ENCODE results near the gene IPO13. TPM values are rescaled to one million over a fixed set of nuclear protein-coding genes. Genes with fewer than 3 reads are reported as not detected.

IPO13 gene, protein sequence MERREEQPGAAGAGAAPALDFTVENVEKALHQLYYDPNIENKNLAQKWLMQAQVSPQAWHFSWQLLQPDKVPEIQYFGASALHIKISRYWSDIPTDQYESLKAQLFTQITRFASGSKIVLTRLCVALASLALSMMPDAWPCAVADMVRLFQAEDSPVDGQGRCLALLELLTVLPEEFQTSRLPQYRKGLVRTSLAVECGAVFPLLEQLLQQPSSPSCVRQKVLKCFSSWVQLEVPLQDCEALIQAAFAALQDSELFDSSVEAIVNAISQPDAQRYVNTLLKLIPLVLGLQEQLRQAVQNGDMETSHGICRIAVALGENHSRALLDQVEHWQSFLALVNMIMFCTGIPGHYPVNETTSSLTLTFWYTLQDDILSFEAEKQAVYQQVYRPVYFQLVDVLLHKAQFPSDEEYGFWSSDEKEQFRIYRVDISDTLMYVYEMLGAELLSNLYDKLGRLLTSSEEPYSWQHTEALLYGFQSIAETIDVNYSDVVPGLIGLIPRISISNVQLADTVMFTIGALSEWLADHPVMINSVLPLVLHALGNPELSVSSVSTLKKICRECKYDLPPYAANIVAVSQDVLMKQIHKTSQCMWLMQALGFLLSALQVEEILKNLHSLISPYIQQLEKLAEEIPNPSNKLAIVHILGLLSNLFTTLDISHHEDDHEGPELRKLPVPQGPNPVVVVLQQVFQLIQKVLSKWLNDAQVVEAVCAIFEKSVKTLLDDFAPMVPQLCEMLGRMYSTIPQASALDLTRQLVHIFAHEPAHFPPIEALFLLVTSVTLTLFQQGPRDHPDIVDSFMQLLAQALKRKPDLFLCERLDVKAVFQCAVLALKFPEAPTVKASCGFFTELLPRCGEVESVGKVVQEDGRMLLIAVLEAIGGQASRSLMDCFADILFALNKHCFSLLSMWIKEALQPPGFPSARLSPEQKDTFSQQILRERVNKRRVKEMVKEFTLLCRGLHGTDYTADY
- 10 to 100 TPM; 22.2 to 34.3 TPM for total RNA-seq

DNA sequence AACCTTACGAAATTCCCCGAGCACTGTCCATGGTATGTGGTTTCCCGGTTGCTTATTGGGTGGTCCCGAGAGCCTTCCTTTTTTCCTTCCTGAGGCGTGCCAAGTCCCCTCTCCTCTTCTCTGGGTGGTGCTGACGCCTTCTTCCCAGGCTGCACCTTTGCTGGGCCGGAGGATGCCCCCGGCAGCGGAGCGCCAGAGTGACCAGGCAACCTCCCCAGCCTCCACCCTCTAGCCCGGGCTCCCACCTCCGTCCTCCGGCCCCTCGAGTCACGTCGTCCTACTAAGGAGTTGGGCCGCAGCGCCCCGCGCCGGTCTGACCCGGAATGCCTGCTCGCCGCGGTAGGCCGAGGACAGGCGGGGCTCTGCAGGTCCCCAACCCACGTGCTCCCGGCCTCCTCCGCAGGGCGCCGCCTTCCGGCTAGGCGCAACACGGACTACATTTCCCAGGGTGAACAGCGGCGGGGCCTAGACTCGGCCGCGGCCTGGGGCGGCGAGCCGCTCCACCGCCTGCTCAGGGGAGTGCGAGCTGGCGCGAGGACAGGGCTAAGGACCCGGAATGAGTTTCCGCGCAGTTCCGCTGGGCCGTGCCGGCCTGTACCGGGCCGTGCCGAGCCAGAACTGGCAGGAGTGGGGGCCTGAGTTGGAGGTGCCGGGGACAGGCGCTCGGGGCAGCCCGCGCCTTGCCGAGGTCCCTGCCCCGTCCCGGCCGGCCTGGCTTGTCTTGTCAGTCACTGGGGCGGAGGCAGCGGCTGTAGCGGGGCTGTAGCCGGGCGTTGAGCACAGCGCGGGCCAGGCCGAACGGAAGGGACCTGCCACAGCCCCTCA is at the start of gene IPO13:
IPO13 (plus strand) TSS at position 715 of the 825 bp plus-strand sequence. CDS start 651 bp downstream, outside the sequence.
- peak within 1 kb of the TSS; percentile 93 to 98 for H3K27ac ChIP-seq
- peak; percentile 94 for ATAC-seq (ENCODE audit: insufficient number of reproducible peaks, low FRiP score, low read depth)

DNA sequence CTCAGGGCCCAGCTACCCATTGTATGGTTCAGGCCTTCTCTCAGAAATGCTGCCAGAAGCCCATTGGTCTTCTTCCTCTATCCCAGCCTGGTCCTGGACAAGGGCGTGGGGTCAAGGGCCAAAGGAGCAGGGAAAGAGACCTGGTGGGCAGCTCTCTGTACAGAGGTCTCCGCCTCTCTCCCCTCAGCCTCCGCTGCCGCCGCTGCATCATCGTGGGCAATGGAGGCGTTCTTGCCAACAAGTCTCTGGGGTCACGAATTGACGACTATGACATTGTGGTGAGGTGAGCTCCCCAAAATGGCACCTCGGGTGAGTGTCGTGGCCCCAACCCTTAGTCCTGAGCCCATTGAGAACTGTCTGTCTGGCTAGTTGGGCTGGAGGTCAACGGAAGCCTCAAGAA is 47.8 kb upstream of the IPO13 start:
- H3K27ac ChIP-seq, result no peak overlapping the region
- DNase-seq (ENCODE audit: low spot score) (no peak), ATAC-seq (ENCODE audit: insufficient number of reproducible peaks, low FRiP score, low read depth) (no peak)
- H3K27me3 ChIP-seq (replicated peaks; ENCODE audit: insufficient read depth), result no peaks in the 10 kb centered on the region
- TF ChIP-seq, protein P1, sequence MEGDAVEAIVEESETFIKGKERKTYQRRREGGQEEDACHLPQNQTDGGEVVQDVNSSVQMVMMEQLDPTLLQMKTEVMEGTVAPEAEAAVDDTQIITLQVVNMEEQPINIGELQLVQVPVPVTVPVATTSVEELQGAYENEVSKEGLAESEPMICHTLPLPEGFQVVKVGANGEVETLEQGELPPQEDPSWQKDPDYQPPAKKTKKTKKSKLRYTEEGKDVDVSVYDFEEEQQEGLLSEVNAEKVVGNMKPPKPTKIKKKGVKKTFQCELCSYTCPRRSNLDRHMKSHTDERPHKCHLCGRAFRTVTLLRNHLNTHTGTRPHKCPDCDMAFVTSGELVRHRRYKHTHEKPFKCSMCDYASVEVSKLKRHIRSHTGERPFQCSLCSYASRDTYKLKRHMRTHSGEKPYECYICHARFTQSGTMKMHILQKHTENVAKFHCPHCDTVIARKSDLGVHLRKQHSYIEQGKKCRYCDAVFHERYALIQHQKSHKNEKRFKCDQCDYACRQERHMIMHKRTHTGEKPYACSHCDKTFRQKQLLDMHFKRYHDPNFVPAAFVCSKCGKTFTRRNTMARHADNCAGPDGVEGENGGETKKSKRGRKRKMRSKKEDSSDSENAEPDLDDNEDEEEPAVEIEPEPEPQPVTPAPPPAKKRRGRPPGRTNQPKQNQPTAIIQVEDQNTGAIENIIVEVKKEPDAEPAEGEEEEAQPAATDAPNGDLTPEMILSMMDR (IDR thresholded peaks at IDR 0.05), result no peak
- no peak overlapping the region for H3K4me3 ChIP-seq
- no peaks in the 10 kb centered on the region for H3K4me1 ChIP-seq (ENCODE audit: control insufficient read depth in 1 of 2, low read depth in 2 of 2)
- H3K36me3 ChIP-seq, result peaks cover 24% of the 10 kb centered on the region
- H3K9me3 ChIP-seq, result no peaks in the 10 kb centered on the region

More for the DNA sequence above, at the start of gene IPO13:
- Histone ChIP-seq H3K4me1 (ENCODE audit: control insufficient read depth in 1 of 2, low read depth in 2 of 2) (peaks cover 21 to 39% of the 10 kb centered on the region in 2 donors), H3K4me3 (peak within 1 kb of the TSS; percentile 89), H3K9me3 (no peaks in the 10 kb centered on the region), H3K27me3 (replicated peaks; ENCODE audit: insufficient read depth) (no peaks in the 10 kb centered on the region), H3K36me3 (peaks cover 7% of the 10 kb centered on the region)
- peak; percentile 78 for DNase-seq (ENCODE audit: low spot score)
- TF ChIP-seq, protein P1 (IDR thresholded peaks at IDR 0.05), result peak; percentile 70

DNA sequence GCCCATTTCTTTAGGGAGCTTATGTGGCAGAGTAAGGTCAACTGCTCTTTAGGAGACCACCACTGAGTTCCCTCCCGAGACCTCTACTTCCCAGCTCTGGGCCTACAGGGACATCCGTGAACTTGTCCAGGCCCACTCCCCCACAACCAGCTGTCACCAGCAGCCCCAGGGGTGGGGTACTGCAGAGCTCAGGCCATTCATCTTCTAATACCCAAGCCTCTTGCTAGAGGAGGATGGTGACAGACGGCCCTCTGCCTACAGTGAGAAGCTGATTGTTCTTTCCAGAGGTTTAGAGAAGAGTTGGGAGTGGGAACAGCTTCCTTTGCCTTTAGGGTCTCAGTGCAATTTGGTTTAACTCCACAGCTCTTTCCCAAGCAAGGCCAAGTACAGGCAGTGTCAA is 46.4 kb upstream of the IPO13 start:
- Histone ChIP-seq H3K4me3 (no peak overlapping the region), H3K27ac (no peak overlapping the region), H3K27me3 (replicated peaks; ENCODE audit: insufficient read depth) (no peaks in the 10 kb centered on the region), H3K9me3 (no peaks in the 10 kb centered on the region), H3K4me1 (ENCODE audit: control insufficient read depth in 1 of 2, low read depth in 2 of 2) (no peaks in the 10 kb centered on the region), H3K36me3 (peaks cover 16% of the 10 kb centered on the region)
- no peak for ATAC-seq (ENCODE audit: insufficient number of reproducible peaks, low FRiP score, low read depth)
- DNase-seq (ENCODE audit: low spot score), result no peak
- TF ChIP-seq, protein P1 (IDR thresholded peaks at IDR 0.05), result no peak

DNA sequence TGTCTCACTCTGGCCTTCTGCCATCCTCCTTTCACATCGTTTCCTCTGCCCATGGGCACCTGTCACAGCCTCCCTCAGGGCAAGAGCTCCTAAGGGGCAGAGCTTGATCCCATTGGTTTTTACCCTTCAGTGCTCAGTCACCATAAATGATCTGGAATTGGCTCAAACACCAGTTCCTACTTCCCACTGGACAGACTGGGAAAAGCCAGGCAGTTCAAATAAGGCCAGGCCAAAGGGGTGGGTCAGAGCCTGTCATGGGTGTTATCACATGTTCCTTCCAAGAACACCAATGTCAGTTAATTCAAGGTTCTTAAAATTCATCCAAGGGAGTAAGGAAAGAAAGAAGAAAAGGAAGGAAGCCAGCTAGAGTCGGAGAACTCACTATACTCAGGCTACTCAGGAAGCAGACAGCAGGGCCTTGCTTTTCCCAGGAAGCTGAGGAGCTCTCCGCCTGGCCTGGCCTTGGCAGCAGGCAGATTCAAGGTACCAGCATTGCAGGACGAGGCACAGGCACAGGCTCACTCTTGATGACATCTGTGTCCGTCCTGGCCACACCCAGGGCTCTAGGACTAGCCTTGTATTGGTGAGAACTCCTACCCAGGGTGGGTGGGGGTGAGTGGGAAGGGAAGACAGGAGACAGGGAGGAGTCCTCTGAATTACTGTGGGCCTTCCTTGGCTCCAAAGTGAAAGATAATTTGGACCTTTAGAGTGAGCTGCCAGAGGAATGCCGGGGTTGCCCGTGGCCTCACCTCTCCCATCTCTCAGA is 45.4 kb upstream of the IPO13 start:
- Histone ChIP-seq H3K4me3 (no peak overlapping the region), H3K27ac (no peak overlapping the region), H3K36me3 (peaks cover 16% of the 10 kb centered on the region), H3K9me3 (no peaks in the 10 kb centered on the region), H3K27me3 (replicated peaks; ENCODE audit: insufficient read depth) (no peaks in the 10 kb centered on the region), H3K4me1 (ENCODE audit: control insufficient read depth in 1 of 2, low read depth in 2 of 2) (no peaks in the 10 kb centered on the region)
- TF ChIP-seq, protein P1 (IDR thresholded peaks at IDR 0.05), result no peak
- ATAC-seq (ENCODE audit: insufficient number of reproducible peaks, low FRiP score, low read depth), result no peak
- no peak for DNase-seq (ENCODE audit: low spot score)
